Vagina (tissue), 2 donors: Measurements from ENCODE around the gene SLC39A11. TPM values are rescaled to one million over a fixed set of nuclear protein-coding genes. Genes with fewer than 3 reads are reported as not detected.

Source experiments
- DNase-seq, 2 donors: peaks; one replicate each; pipeline ENCODE4 v3.0.0-alpha.2; 2017; ENCODE audit errors: extremely low spot score in 2 of 2
- H3K27ac ChIP-seq: fragments of 200-600 bp; sonication (generic); one replicate; pipeline ENCODE4 v1.5.1; 2019
- H3K27me3 ChIP-seq: fragments of 200-600 bp; sonication (generic); one replicate; pipeline ENCODE4 v1.5.1; 2019
- H3K36me3 ChIP-seq, 2 donors: fragments of 200-600 bp; sonication (generic); one replicate each; pipeline ENCODE4 v1.5.1; 2017 to 2019
- H3K4me1 ChIP-seq: fragments of 200-600 bp; sonication (generic); one replicate; pipeline ENCODE4 v1.5.1; 2019
- H3K4me3 ChIP-seq, 2 donors: fragments of 200-600 bp; sonication (generic); 1 replicate in 1 of 2; 2 replicates in 1 of 2; pipeline ENCODE4 v1.5.1; 2016 to 2019
- H3K9me3 ChIP-seq: fragments of 200-600 bp; sonication (generic); one replicate; pipeline ENCODE4 v1.5.1; 2019
- CTCF ChIP-seq, 3 experiments: fragments of 450-650 bp in 2 of 3; fragments of 200-600 bp in 1 of 3; sonication (generic) in 1 of 3; IDR thresholded peaks; one replicate each; pipeline ENCODE4 v1.5.1; 2017 to 2019; ENCODE audit warnings: antibody characterized with exemption in 3 of 3, mild to moderate bottlenecking in 2 of 3, moderate library complexity in 2 of 3
- POLR2A ChIP-seq, 2 donors: fragments of 450-650 bp; IDR thresholded peaks; one replicate each; pipeline ENCODE4 v1.6.1; 2017; ENCODE audit warnings: antibody characterized with exemption in 2 of 2, mild to moderate bottlenecking in 2 of 2, moderate library complexity in 2 of 2
- POLR2AphosphoS5 ChIP-seq, 2 donors: sonication (generic); formaldehyde crosslinking; IDR thresholded peaks; one replicate each; pipeline ENCODE4 v1.9.0; 2017; ENCODE audit warnings: antibody characterized with exemption in 2 of 2, mild to moderate bottlenecking in 2 of 2, low read depth in 1 of 2; ENCODE audit not compliant: insufficient read depth in 1 of 2
- intact Hi-C: fragments of 100-400 bp; cut with DNase I; formaldehyde crosslinking; loops from one replicate; pipeline ENCODE4 v1.15.1; 2023
- total RNA-seq: library from RNA; depleted of rRNA; stranded (reverse); fragments of >200 nt; gene quantifications from one replicate; pipeline ENCODE4 v1.2.3, GENCODE V29; 2016

SLC39A11 gene
- total RNA-seq, 1 donor from 2014 or later = 22.6 TPM

DNA sequence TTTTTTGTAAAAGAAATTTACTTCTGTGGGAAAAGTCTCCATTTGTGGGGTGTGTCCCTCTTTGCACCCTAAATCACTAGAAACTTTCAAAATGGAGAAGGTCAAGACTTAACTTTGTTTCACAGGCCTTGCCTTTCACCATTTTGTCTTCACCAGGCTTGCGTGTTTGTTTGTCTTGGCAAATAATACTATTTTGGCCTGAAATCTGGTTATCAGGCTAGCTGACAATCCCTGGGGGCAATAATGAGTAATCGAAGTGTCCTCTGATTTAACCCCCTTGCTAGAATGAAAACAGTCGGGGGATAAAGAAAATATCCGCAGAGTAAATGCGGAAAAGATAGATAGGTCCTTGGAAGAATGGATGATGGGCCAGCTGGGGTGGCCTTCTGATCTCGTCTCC, 34.5 kb downstream of the SLC39A11 start:
- H3K27ac ChIP-seq = no peak overlapping the region
- intact Hi-C loops = no loop called here
- no peak for DNase-seq

DNA sequence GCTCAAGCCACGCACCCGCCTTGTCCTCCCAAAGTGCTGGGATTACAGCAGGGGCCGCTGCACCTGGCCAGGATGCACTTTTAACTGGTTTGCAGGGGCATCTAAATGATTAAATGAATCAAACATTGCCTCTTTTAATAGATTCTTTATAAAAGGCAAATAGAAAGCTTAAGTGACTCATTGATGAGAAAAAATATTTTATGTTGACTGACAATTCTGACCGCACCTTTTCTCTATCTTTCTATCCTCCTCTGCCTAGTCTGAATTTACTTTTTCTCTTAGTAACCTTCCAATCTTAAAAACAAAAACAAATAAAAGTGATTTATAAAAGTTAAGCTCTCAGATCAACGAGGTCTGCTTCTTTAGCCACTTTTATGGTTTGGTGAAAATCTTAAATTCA, 35.3 kb downstream of the SLC39A11 start:
- intact Hi-C loops = no loop called here
- H3K9me3 ChIP-seq = no peaks in the 10 kb centered on the region
- H3K36me3 ChIP-seq = no peaks in the 10 kb centered on the region
- no peaks in the 10 kb centered on the region for H3K4me1 ChIP-seq
- H3K27me3 ChIP-seq = no peaks in the 10 kb centered on the region
- TF ChIP-seq POLR2AphosphoS5 (IDR thresholded peaks at IDR 0.05; ENCODE audit: insufficient read depth in 1 of 2, low read depth in 1 of 2) (no peak), POLR2A (IDR thresholded peaks at IDR 0.05) (no peak), CTCF (IDR thresholded peaks at IDR 0.05) (no peak)
- no peak overlapping the region for H3K4me3 ChIP-seq
- no peak overlapping the region for H3K27ac ChIP-seq
- DNase-seq = no peak

More for the DNA sequence above, 34.5 kb downstream of the SLC39A11 start:
- TF ChIP-seq POLR2A (IDR thresholded peaks at IDR 0.05) (no peak), CTCF (IDR thresholded peaks at IDR 0.05) (no peak), POLR2AphosphoS5 (IDR thresholded peaks at IDR 0.05; ENCODE audit: insufficient read depth in 1 of 2, low read depth in 1 of 2) (no peak)
- Histone ChIP-seq H3K36me3 (no peaks in the 10 kb centered on the region), H3K9me3 (no peaks in the 10 kb centered on the region), H3K27me3 (no peaks in the 10 kb centered on the region), H3K4me3 (no peak overlapping the region), H3K4me1 (no peaks in the 10 kb centered on the region)

DNA sequence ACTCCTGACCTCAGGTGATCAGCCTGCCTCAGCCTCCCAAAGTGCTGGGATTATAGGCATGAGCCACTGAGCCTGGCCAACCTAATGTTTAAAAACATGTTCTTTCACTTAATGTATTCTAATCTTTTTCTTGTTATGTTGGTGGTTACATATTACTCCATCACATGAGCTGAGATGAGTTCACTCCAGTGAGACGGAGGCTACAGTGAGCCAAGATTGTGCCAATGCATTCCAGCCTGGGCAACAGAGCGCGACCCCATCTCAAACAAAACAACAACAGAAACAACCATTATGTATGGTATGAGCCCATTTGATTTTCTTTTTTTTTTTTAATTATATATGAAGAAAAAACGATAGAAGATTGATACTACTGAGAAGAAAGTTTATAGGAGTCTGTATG, 39.6 kb downstream of the SLC39A11 start:
- no peak for TF ChIP-seq CTCF (IDR thresholded peaks at IDR 0.05)
- no peak for TF ChIP-seq POLR2AphosphoS5 (IDR thresholded peaks at IDR 0.05; ENCODE audit: insufficient read depth in 1 of 2, low read depth in 1 of 2)
- no peak for TF ChIP-seq POLR2A (IDR thresholded peaks at IDR 0.05)
- Histone ChIP-seq H3K27ac (no peak overlapping the region), H3K36me3 (no peaks in the 10 kb centered on the region), H3K4me1 (no peaks in the 10 kb centered on the region), H3K27me3 (no peaks in the 10 kb centered on the region), H3K4me3 (no peak overlapping the region), H3K9me3 (no peaks in the 10 kb centered on the region)
- no peak for DNase-seq
- intact Hi-C loops = no loop called here

GRCh38 chr17:73050797-73051196, 41.7 kb downstream of the SLC39A11 start:
- Histone ChIP-seq H3K4me1 (no peaks in the 10 kb centered on the region), H3K9me3 (no peaks in the 10 kb centered on the region), H3K4me3 (no peak overlapping the region), H3K27me3 (no peaks in the 10 kb centered on the region), H3K36me3 (no peaks in the 10 kb centered on the region), H3K27ac (no peak overlapping the region)
- TF ChIP-seq CTCF (IDR thresholded peaks at IDR 0.05) = no peak
- TF ChIP-seq POLR2A (IDR thresholded peaks at IDR 0.05) = no peak
- no peak for TF ChIP-seq POLR2AphosphoS5 (IDR thresholded peaks at IDR 0.05; ENCODE audit: insufficient read depth in 1 of 2, low read depth in 1 of 2)
- intact Hi-C loops = no loop called here
- no peak for DNase-seq

DNA sequence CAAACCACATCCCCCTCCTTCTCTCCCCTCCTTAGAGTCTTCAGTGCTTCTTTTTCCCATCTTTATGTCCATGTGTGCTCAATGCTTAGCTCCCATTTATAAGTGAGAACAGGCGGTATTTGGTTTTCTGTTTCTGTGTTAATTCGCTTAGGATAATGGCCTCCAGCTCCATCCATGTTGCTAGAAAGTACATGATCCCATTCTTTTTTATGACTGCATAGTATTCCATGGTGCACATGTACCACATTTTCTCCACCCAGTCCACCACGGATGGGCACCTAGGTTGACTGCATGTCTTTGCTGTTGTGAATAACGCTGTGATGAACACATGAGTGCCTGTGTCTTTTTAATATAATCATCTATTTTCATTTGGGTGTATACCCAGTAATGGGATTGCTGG, 44.3 kb downstream of the SLC39A11 start:
- intact Hi-C loops = no loop called here
- Histone ChIP-seq H3K9me3 (no peaks in the 10 kb centered on the region), H3K27ac (no peak overlapping the region), H3K27me3 (no peaks in the 10 kb centered on the region), H3K36me3 (no peaks in the 10 kb centered on the region), H3K4me3 (no peak overlapping the region), H3K4me1 (peaks cover 9% of the 10 kb centered on the region)
- DNase-seq = no peak
- TF ChIP-seq POLR2AphosphoS5 (IDR thresholded peaks at IDR 0.05; ENCODE audit: insufficient read depth in 1 of 2, low read depth in 1 of 2) = no peak
- TF ChIP-seq POLR2A (IDR thresholded peaks at IDR 0.05) = no peak
- no peak for TF ChIP-seq CTCF (IDR thresholded peaks at IDR 0.05)
